Measurements from ENCODE around the gene ZSCAN16.

Gene ZSCAN16

DNA sequence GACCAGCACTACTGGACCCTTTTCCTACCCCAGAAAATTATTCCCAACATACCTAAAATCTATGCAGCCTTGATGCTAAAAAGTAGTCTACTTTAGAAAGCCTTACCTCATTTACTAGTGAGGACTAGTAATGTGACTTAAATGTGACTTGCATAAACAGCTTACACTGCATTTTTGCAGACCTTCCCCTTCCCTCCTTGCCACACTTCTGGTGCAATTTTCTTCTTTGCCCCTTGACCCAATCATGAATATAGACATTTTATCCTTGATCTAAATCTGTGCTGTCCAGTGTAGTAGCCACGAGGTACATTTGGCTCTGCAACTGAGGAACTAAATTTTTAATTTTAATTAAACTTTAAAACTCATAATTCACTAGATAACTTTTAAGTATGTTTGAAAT, 10.3 kb downstream of the ZSCAN16 start:
- no peak for DNase-seq

DNA sequence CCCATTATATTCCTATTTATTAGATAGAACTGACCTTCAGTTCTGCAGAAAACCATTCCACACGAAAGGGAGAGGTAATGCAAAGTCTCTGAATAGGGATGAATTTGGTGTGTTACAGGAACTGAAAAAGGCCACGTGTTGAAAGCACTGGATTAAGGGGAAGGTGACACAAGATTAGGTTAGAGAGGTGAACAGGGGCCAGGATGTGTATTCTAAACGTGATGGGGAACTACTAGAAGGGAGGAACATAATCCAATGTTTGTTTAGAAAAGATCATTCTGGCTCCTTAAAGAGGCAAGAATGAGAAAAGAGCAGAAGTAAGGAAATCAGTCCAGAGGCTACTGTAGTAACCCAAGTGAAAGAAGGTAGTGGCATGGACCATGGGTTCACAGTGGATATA, 11.0 kb downstream of the ZSCAN16 start:
- DNase-seq, result no peak

DNA sequence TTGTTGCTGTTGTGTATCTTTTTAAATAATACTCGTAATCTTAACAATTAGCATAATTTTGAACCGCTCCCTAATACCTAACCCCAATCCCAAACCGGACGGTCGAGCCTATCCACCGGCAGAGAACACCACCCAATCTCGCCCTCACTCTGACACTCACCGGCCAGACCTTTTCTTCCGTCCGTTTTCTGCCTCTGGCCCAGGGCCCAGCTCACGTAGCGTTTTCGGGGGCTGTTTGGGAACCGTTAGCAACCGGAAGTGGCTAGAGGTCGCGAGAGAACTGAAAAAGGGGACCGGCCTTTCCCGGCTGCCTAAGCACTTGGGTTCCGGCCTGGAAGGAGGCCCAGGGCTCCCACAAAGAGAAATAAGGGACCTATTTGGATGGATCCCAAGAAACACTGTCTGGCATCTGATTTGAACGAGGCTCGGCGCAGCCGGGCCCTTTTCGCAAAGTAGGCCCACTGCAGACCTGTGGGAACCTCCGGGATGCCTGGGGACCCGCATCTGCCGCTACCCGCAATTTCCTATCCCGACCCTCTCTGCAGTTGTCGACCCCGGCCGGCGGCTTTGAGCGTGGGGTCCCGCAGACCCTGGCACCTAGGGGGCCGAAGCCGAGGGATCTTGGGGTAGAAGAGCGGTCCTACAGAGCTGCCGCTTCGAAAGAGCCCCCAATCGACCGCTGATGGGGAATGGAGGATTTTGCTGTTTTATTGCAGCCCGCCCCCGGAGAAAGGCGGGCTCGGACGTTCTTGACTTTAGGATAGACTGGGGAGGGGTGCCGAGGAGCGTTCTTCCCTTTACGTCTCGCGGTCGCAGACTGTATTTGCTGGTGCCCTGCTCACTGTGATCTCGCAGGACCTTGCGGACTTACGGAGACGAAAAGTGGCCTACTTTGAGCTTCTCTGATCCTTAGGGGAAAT, 12.4 kb downstream of the ZSCAN16 start:
- peak; percentile 91 for DNase-seq

DNA sequence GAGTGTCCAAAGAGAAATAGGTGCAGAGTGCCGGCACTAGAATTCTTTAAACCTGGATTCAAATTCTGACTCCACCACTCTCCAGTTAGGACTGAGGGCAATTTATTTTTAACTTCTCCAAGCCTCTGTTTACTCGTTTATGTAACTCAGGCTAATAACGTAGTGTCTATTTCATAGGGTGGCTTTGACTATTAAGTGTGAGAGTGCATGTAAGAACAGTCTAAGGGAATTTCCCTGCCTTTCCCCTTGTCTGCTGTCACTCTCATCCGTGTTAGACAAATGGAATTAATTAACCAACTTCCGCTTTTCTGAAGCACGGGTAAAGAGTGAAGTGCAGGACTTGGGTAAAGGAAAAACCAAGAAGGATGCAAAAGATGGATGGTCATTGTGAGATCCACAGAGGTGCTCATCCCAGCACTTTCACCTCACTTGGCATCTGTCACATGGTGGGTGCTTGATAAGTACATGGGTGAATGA, 13.1 kb downstream of the ZSCAN16 start:
- DNase-seq, result peak; percentile 5

DNA sequence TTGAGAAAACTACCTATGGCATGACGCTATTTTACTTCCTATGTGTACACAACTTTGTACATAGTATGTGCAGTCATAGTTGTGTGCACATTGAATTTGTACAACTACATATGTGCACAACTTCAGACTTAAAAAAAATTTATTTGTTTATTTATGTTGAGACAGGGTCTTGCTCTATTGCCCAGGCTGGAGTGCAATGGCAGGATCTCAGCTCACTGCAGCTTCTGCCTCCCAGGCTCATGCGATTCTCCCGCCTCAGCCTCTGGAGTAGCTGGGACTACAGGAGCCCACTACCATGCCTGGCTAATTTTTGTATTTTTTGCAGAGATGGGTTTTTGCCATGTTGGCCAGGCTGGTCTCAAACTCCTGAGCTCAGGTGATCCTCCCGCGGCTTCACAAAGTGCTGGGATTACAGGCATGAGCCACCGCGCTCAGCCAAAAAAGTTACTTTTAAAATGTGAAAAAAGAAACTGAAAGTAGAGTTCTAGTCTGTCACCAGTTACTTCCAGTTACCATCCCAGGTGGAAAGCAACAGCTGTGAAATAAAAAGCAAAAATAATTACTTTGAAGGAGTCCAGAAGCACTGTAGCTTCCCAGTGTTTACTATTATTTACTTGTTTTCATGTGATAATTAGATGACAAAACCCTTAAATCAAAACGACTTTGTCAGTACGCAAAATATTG, 15.6 kb downstream of the ZSCAN16 start:
- DNase-seq, result no peak

DNA sequence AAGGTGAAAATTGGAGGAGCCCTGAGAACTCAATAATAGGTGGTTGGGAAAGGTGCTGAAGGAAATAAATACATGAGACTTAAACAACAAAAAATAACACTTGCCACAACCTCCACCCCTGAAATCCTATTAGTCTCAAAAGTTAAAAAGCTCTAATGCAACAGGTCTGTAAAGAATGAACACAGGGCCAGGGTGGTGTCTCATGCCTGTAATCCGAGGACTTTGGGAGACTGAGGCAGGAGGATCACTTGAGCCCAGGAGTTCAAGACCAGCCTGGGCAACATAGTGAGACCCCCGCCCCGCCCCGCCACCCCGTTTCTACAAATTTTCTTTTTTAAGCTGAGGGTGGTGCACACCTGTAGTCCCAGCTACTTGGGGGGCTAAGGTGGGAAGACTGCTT, 16.2 kb downstream of the ZSCAN16 start:
- no peak for DNase-seq

DNA sequence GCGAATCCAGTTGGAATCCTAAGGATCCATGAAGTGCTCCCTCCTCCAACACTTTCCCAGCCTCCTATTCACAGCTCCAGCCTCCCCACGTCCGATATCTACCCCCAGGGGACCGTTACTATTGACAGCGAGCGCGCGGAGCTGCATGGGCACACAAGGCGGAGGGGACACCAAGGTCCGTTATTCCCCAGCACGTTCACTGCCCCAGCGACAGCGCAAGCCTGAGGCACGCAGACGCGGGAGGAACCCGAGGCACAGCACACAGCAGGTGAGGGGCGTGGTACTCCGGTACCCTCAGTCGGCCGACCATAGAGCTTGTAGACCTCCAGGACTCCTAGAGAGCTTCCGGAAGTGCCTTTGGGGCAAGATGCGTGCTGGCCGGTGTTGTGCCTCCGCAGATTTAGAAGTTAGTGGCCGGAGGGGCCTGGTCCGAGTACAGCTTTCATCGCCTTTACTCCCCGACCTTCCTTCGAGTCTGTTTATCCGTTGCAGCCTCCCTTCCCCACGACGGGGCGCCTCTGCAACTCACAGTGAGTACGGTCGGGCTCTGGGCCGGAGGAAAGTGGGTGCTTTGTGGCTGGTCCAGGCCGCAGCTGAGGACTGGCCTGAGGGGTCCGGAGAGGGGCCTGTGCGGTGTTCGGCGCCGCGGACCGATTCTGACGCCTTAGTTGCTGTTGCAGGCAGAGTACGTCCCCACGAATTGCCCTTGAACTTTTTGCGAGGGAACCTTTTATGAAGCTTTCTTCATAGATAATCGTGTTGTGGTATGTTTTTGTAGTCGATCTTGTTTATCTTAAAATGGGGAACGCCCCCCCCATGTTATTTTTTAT, 17.3 kb downstream of the ZSCAN16 start, which contains the start of gene ZKSCAN8:
Gene ZKSCAN8 (plus strand): TSS at position 384 of the 830 bp plus-strand sequence. CDS start 6,525 bp downstream, outside the sequence.
- peak; percentile 94 for DNase-seq

DNA sequence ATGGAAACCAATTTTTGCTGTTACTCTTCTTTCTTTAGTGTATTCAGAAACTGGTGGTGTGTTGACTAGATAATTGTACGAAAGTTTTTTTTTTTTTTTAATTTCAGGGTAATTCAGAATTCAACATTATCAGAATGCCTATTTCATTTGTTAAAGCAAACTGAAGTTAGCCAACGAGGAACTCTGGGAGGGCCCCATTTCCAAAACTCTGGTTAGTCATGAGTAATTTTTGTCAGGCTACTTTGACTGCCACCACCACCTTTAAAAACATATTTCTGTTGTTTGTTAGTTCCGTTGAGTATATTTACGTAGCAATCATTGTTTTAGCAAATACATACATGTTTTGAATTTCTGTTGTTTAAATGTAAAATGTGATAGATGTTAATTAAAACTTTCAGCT, 18.0 kb downstream of the ZSCAN16 start:
- DNase-seq, result no peak

DNA sequence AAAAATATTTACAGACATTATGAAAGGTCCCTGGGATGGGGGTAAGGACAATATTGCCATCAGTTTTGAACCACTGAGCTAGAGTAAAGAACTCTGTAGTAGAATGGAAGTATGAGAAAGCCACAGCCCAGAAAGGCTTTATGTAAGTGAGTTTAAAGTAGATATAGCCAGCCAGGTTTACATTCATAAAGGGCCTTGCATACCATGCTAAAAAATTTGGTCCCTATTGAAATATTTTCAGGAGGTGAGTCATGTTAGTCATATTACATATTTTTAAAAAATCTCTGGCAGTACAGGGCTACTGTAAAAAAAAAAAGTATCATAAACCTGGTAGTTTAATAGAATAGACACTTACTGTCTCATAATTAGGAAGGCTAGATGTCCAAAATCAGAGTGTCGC, 20.8 kb downstream of the ZSCAN16 start:
- DNase-seq, result no peak

DNA sequence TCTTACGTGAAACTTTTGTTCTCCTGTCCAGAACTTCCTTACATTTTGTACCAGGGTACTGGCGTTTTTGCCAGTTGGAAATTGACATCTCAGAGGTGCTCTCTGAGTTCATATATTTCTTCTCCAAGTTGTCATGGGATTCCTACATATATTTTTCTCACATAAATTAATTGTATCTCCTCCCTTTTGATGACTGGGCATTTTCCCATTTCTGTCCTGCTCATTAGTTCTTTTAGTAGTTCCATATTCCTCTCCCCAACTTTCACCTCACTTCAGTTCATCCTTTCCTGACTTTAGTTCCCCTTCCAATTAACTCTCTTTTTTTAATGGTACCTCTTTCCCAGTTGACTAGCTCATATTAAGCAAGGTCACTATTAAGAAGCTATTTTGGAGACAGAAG, 28.1 kb downstream of the ZSCAN16 start:
- no peak for DNase-seq

DNA sequence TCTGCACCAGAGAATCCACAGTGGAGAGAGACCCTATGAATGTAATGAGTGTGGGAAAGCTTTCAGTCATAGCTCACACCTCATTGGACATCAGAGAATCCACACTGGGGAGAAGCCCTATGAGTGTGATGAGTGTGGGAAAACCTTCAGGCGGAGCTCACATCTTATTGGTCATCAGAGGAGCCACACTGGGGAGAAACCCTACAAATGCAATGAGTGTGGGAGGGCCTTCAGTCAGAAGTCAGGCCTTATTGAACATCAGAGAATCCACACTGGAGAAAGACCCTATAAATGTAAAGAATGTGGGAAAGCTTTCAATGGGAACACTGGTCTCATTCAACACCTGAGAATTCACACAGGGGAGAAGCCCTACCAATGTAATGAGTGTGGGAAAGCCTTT, 29.1 kb downstream of the ZSCAN16 start:
- DNase-seq, result no peak

DNA sequence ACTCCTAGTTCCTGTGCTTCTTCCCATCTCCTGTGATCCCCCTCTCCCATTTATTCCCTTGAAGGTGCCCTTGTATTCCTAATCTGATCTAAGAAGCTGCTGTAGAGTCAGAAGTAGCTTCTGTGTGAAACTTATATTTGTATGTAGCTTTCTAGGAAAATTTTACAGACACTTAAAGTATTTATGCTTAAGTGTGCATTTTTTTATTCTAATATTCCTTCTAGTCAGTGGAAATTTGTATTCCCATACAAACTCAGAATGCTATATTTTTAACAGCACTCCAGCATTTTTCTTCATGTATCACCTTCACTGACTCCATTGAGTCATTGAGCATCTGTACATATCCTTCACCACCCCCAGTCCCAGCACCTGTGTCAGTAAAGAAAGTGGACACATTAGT, 29.9 kb downstream of the ZSCAN16 start:
- DNase-seq, result no peak

DNA sequence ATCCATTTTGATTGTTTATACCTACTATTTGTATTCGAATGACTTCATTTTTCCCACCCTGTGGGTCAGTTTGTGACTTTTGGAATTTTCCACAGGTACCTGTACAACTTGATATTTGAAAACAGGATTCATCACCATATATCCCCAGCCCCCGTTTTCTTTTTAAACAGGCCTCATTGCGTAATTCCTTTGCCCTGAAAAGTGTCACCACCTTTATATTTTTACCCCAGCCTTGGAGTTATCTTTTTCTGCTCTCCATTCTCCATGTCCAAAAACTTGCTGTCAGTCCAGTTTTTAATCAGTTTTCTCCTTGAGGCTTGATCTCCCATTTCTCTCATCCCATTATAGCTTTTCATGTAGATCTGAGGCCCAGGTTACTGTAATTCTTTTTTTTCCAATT, 33.9 kb downstream of the ZSCAN16 start:
- no peak for DNase-seq

DNA sequence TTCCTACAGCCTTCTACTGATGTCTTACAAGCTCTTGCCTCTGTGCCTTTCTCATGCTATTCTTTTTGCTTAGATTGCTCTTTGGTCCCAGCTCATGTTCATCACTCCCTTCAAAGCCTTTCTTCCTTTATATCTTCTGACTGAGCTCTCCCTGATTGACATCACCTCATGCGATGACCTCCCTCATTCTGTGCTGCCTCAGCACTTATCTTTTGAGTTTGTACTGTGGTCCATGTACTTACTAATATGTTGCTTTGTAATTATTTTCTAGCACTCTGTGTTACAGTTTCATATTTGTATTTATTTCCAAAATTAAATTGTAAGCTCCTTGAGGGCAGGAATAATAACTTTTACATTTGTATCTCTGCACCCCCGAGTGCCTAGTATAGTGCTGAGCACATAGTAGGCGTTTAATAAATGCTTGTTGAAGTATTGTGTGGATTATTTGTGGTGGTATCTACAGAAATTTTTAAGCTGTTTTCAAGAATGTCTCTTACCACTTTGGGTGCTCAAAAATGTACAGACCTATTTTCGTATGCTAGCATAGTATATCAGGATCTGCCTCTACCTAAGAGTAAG, 34.7 kb downstream of the ZSCAN16 start:
- no peak for DNase-seq

DNA sequence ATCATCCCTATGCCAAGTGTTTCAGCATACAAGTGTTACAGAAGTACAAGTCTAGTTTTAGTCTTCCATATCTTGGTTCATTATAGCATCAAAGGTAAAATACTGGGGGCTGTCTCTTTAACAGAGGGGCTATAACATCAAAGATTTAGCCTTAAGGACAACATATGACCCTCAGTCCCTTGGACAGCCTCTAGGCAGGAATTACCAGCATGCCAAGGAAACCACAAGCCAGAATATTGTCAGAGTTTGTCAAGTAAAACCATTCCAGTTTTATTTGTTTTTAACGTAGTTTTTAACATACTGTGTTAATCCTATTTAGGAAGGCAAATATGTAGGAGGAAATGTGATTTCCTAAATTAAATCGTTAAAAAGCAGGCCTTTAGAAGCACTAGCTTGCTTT, 35.8 kb downstream of the ZSCAN16 start:
- DNase-seq, result no peak

DNA sequence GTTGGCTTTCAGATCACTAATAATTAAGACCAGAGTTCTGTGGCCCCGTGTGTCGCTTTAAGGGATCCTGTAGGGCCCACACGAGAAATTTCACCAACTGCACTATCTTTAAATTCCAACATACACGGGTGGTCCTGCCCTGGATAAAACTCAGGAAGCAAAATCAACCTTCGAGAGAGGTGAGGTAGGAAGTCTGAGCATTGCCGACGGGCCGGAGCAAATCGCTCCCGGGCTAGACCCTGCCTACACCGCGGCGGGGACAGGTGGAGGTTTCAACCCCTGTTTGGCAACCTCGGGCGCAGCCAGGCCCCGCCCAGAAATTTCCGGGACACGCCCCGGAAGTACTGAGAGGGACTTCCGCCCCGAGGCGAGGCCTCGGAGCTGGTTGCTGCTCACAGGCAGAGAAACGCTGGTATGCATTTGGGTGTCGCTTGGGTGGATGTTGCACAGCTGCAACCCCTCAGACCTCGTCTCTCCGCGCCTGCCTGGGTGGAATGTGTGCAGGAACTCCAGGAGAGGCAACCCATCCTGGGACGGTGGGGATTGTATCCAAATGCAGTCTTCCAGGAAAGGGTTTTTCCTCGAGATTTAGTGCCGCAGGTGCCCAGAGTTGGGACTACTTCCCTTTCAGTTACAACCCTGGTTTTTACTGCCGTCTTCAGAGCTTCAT, 37.1 kb downstream of the ZSCAN16 start:
- DNase-seq, result peak; percentile 6

DNA sequence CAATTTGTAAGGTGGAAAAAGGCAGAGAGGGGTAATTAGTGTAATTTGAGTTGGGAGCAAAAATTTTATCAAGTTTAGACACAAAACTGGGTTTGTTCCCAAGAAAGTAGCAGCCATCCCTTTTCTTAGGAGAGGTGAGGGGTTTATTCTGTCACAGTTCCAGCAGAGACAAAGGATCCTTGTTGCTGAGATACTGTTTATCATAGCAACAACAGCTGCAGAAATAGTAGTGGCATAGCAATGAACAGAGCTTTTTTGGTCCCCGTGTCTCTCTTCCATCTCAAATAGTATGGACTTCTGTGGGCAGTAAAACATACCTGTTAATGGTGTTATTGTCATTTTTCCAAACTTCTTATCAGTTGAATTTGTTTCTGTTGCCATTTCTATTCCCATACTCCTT, 41.2 kb downstream of the ZSCAN16 start:
- DNase-seq, result no peak

DNA sequence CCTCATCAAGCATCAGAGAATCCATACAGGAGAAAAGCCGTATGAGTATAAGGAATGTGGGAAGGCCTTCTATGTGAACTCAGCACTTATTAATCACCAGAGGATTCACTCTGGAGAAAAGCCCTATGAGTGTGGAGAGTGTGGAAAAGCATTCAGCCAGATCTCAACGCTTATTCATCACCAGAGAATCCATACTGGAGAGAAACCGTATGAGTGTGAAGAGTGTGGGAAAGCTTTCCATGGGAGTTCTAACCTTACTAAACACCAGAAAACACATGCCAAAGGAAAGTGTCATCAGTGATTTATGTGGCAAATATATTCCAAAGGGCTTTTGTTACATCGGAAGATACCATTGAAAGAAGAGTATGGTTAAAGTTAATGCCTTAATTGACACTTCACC, 42.7 kb downstream of the ZSCAN16 start:
- DNase-seq, result no peak

DNA sequence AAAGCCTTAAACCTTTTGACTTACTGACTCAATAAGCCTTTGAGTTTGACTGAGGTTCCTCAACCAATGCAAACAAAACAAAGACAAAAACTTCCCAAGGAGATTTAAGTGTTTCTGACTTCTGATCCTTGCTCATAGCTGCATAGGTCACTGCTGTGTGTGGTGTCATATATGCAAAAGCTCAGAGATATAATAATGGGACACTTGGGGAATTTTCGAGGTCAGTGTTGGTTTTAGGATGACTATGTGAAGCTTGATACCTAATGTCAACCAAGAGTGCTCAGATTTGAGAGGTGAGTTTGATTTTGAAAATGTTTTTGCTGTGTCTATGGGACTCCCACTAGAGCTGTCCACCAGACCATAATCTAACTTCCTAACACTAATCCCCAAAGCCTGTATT, 43.5 kb downstream of the ZSCAN16 start:
- DNase-seq, result no peak

DNA sequence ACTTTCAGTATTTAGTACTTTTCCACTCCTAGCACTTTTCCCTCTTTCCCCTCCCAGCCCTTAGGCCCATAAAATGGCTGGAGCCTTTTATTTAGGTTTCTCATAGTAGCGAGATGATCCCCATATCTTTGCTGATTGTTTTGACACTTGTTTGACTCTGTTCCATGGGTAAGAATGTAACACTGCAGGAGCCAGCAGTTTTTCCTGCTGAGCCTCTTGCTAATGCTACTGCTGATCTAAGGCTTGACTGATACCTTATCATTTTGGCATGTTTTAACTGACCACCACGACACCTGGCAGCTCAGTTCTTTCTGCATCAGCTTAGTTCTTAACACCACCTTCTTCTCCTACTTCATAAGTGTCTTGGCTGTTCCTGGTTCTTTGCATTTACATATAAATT, 46.9 kb downstream of the ZSCAN16 start:
- DNase-seq, result no peak

DNA sequence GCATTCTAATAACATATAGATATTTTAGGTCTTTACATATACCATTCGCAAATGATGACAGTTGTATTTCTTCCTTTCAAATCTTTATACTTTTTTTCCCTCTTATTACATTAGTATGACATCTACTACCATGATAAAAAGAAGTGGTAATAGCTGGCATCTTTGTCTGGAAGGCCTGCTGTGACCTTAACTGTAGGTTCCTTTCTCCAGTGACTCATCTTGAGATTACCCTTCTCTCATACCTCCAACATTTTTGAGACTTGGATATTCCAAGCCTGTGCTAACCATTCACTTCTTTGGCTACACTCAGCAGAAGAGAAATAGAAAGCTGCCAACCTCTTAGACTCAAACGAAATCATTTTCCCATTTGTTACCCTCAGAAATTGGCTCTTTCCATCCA, 47.6 kb downstream of the ZSCAN16 start:
- no peak for DNase-seq

DNA sequence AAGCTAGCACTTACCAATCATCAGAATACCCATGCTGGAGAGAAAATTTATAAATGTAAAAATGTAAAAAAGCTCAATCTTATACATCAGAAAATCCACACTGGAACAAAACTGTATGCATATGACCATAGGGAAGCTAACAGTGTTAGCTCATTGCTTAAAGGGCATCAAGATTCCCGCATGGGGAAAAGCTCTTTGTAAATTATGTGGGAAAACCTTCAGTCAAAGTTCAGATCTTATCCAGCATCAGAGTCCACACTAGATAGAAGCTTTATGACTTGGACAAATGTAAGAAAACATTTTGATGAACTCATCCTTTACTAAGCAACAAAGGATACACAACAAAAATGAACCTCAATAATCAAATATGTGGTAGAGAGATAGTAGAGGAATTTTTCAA, 52.0 kb downstream of the ZSCAN16 start:
- DNase-seq, result no peak

Data from NCI-H345 (cell line).